ENCODE data around the gene GAGE12G. TPM values are rescaled to one million over a fixed set of nuclear protein-coding genes. Genes with fewer than 3 reads are reported as not detected.

The GAGE12G gene
- total RNA-seq, 2 experiments from 2014 or later, result not detected

- Mint-ChIP-seq H3K27ac (no peak overlapping the region), H3K27me3 (no peaks in the 10 kb centered on the region), H3K36me3 (no peaks in the 10 kb centered on the region), H3K4me1 (ENCODE audit: low read depth) (no peaks in the 10 kb centered on the region), H3K9me3 (no peaks in the 10 kb centered on the region), H3K4me3 (no peak overlapping the region)
- no peak for DNase-seq
- intact Hi-C loops (cut with micrococcal nuclease), result no loop called here
- POLR2A ChIA-PET, result no interaction called here
- CTCF ChIA-PET, result no interaction called here
Measured at GRCh38 chrX:49618574-49618973, 48.4 kb downstream of the GAGE12G start.

Other genes with a start within 250 kb of the GAGE12G start
- gene GAGE12J, start 248.4 kb upstream of the GAGE12G start, total RNA-seq, result not detected
- gene GAGE13, start 238.8 kb upstream of the GAGE12G start, total RNA-seq, result not detected
- gene GAGE12C, start 38.2 kb upstream of the GAGE12G start, total RNA-seq, result not detected
- not detected for gene GAGE12D, start 28.7 kb upstream of the GAGE12G start, total RNA-seq
- gene GAGE12E, start 19.1 kb upstream of the GAGE12G start, total RNA-seq, result not detected
- not detected for gene GAGE12F, start 9.6 kb upstream of the GAGE12G start, total RNA-seq
- gene GAGE12H, start 9.5 kb downstream of the GAGE12G start, total RNA-seq, result not detected
- not detected for gene GAGE2A, start 19.1 kb downstream of the GAGE12G start, total RNA-seq
- gene GAGE1, start 28.6 kb downstream of the GAGE12G start, total RNA-seq, result not detected
- not detected for gene PAGE1, start 125.6 kb downstream of the GAGE12G start, total RNA-seq